Measurements from ENCODE around the gene CEACAM19. TPM values are rescaled to one million over a fixed set of nuclear protein-coding genes. Genes with fewer than 3 reads are reported as not detected.
"Not testable (repeated sequence)": the region's sequence is repeated elsewhere in the genome, so short reads cannot be mapped to it uniquely, and the experiment has no call there.

The CEACAM19 gene
- total RNA-seq, 1 donor from 2014 or later, result 0.37 TPM

DNA sequence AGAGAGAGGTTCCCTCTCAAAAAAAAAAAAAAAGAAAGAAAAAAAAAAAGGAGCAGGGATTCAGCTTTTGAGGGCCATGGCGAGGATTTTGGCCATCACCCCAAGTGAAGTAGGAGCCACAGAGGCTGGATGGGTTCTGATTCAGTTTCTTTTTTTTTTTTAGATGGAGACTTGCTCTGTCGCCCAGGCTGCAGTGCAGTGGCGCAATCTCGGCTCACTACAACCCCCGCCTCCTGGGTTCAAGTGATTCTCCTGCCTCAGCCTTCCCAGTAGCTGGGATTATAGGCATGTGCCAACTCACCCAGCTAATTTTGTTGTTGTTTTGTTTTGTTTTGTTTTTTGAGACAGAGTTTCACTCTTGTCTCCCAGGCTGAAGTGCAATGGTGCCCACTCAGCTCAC, 50.1 kb downstream of the CEACAM19 start:
- intact Hi-C loops (cut with micrococcal nuclease), result not testable (repeated sequence)

DNA sequence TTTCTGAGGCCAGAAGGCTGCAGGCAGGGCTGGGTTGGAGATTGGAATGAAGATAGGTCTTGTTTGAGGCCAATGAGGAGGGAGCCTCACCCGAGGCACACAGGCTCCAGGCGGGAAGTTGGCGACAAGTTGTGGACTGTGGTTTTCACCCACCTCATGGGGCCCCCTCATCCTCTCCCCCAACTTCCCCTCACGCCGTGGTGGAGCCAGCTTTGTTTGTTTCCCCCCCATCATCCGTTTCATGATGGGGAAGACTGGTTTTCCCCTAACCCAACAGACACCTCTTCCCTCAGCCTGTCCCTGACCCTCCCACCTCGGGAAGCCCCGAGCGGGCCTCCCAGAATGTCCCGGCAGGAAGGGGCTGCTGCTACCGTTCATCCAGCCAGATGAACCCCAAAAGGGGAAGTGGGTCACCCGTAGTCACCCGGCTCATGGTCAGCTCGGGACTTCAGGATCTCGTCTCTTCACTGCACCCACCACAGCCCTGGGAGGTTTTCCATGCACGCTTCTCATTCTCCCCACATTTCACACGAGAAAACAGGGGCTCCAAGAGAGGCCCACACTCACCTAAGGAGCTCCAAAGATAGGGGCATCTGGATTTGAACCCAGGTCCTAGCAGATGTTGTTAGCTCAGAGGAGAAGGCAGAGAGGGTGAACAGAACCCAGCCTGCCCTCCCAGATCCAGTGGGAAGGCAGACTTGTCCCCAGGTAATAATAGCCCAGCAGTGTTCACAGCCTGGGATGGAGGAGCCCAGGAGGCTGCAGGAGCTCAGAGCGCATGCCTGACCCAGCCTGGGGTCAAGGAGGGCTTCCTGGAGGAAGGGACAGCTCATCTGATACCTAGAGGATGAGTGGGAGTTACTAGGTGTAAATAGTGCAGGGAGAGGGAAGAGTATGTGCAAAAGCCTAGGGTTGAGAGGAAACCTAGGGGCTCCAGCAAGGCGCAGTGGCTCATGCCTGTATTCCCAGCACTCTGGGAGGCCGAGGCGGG, 51.1 kb downstream of the CEACAM19 start:
- intact Hi-C loops (cut with micrococcal nuclease), result loop anchor here (1.0 kb wide), 1 partner anchor 33 kb away; no protein-coding TSS in a partner anchor

DNA sequence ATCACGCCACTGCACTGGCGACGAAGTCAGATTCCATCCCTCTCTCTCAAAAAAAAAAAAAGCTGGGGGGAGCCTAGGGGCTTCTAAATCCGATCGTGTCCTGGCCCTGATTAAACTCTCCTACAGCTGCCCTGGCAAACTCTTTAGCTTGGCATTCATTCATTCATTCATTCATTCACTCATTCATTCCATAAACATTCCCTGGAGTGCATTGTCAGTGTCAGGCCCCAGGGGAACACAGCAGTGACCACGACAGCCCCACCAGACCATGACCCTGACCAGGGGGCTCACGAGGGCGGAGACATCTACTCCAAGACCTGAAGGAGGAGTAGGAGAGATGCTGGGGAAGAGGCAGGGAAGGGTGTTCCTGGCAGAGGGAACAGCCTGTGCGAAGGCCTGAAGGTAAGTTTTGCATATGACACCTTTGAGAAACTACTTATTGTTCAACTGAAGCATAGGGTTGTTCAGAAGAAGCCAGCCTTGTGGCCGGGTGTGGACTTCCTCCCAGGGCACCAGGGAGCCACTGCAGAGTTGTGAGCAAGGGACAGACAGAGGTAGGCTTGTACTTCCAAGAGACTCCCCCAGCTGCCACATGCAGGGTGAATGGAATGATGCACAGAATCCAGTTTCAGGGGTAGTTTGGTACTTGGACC, 52.1 kb downstream of the CEACAM19 start:
- intact Hi-C loops (cut with micrococcal nuclease), result loop anchor here (1.0 kb wide), 1 partner anchor 34 kb away; no protein-coding TSS in a partner anchor

DNA sequence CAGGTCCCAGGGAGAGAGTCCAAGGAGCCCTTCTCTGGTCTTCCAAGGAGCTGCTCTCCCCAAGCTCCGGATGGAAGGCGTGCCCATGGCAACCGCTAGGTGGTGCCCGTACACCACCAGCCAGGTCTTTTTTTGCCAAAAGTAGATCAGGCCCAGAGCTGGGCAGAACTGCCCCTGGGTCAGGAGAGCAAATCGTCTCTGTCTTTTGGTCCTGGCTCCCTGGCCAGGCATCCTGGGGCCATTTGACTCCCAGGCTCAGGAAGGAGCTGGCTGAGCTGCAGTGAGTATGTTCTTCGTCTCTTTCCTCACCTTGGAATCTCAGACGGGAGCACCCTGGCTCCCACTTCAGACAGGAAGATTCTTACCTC, 52.7 kb downstream of the CEACAM19 start:
- intact Hi-C loops (cut with micrococcal nuclease), result loop anchor here (1.0 kb wide), 8 partner anchors 23 to 121 kb away; no protein-coding TSS in a partner anchor

DNA sequence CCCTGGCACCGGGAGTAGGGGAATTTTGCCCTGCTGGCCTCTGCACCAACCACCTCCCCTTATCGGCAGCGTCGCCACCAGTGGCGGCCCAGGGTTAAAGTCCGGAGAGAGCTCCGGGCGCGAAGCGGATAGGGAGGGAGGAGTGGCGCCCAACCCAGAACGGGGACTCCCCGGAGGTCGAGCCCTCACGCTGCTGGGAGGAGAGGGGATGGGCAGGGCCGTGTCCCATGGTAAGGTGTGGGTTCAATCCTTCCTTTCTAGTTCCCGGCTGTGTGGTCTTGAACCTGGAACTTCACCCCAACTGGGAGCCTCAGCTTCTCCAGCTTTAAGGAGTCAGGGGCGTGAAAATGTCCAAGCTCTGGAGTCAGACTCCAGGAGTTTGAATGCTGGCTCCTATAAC, 54.0 kb downstream of the CEACAM19 start:
- intact Hi-C loops (cut with micrococcal nuclease), result no loop called here

DNA sequence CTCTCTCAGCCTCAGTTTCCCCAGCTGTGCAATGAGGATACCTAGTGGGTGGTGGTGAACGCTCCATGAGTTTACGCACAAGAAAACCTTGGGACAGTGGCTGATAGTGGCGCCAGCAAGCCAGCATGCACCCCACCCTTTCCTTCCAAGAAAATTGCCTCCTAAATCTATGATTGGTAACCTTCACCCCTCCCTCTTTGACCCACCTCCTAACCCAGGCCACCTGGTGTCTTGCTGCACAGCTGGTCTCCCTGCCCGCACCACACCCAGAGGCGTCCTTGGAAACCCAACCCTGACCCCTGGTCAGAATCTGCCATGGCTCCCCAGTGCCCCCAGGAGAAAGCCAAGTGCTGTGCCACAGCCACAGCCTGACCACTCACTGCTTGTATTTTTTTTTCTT, 54.4 kb downstream of the CEACAM19 start:
- intact Hi-C loops (cut with micrococcal nuclease), result no loop called here

DNA sequence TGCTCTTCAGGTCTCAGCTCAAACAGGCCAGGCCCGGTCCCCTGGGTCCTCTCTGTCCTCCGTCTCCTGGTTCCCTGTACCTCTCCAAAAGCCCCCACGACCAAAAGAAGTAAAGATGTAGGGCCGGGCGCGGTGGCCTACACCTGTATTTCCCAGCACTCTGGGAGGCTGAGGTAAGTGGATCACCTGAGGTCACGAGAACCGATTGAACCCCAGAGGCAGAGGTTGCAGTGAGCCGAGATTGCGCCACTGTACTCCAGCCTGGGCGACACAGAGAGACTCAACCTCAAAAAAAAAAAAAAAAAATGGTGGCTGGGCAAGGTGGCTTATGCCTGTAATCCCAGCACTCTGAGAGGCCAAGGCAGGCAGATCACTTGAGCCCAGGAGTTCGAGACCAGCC, 55.2 kb downstream of the CEACAM19 start:
- intact Hi-C loops (cut with micrococcal nuclease), result no loop called here

DNA sequence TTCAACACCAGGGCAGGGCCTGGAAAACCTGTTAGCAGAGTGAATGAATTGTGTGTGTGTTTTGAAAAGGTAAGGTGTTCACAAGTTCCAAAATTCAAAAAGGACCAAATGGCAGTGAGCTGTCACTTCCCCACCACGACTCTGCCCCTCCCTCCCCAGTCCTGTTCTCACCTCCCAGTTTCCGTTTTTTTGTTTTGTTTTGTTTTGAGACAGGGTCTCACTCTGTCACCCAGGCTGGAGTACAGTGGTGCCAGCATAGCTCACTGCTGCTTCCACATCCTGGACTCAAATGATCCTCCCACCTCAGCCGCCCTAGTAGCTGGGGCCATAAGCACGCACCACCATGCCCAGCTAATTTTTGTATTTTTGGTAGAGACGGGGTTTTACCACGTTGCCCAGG, 56.9 kb downstream of the CEACAM19 start:
- intact Hi-C loops (cut with micrococcal nuclease), result no loop called here

DNA sequence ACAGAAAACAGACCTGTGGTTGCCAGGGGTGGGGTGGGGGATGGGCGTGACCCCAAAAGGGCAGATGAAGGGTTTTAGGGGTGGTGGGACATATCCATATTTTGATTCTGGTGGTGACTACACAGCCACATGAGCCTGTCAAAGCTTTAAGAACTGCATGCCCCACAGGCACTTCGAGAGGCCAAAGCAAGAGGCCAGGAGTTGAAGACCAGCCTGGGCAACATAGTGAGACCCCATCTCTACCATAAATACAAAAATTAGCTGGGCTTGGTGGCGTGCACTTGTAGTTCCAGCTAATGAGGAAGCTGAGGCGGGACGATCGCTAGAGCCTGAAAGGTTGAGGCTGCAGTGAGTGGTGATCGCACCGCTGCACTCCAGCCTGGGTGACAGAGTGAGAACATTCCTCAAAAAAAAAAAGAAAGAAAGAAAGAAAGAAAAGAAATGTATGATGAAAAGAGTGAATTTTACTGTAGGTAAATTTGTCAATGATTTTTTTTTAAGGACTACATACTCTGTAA, 58.3 kb downstream of the CEACAM19 start:
- intact Hi-C loops (cut with micrococcal nuclease), result no loop called here

DNA sequence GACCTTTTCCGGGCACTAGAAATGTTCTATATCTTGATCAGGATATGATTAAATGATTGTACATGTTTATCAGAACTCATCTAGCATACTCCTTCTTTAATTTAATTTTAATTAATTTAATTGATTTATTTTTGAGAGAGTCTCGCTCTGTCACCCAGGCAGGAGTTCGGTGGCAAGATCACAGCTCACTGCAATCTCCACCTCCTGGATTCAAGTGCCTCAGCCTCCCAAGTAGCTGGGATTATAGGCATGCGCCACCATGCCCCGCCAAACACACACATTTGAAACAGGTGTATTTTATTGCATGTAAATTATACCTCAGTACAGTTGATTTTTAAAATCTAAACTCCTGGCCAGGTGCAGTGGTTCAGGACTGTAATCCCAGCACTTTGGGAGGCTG, 59.8 kb downstream of the CEACAM19 start:
- intact Hi-C loops (cut with micrococcal nuclease), result no loop called here

DNA sequence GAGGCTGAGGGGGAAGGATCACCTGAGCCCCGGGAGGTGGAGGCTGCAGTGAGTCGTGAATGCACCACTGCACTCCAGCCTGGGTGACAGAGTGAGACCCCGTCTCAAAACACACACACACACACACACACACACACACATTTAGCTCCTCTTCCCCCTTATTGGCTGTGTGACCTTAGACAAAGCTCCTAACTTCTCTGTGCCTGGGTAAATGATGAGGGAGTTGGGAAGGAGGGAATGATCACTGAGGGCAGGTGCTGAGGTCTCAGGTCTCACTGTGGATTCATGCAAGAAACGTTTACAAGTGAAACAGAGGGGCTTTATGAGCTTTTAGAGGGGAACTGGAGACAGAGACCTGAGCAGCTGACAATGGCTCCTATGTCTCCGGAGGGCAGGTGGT, 60.3 kb downstream of the CEACAM19 start:
- intact Hi-C loops (cut with micrococcal nuclease), result no loop called here

DNA sequence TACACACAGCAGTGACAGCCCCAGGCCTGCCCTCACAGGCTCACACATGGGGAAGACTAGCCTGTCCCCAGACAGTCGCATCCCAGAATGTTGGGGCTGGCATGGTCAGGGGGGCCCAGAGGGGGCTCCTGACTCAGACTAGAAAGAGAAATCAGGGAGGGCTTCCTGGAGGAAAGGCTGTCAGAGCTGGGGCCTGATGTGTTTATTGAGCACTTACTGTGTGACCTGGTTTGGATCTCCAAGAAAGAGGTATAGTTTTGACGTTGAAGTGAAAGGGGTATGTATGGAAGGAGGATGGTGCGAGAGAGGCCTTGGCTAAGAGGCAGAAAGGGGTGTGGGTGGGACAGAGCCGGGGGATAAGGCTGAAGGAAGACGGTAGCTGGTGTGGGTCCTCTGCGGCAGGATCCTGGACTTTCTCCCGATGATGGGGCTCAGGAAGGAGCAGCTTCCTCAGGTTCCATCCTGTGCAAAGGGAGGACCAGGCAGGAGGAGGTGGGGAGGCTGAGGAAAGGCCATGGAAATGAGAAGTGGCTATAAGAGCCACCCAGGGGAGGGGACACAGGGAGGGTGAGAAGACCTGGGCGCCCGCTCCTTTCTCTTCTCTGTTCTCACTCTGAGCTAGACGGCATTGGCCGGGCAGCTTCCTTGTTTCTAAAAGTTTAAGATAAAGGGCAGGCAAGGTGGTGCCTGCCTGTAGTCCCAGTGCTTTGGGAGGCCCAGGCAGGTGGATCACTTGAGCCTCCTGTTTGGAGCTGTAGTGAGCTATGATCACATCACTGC, 61.1 kb downstream of the CEACAM19 start:
- intact Hi-C loops (cut with micrococcal nuclease), result no loop called here

Other genes starting within 250 kb of the CEACAM19 start
- 0.05 and 0.44 TPM in 2 replicates for gene ZNF229, start 223.0 kb upstream of the CEACAM19 start, total RNA-seq
- 9.9 and 11.3 TPM in 2 replicates for gene ZNF180, start 171.0 kb upstream of the CEACAM19 start, total RNA-seq
- not detected in 2 replicates for gene CEACAM20, start 141.8 kb upstream of the CEACAM19 start, total RNA-seq
- not detected in 2 replicates for gene IGSF23, start 57.9 kb upstream of the CEACAM19 start, total RNA-seq
- 5.3 and 5.7 TPM in 2 replicates for gene PVR, start 27.6 kb upstream of the CEACAM19 start, total RNA-seq
- not detected in 2 replicates for gene CEACAM16, start 27.7 kb downstream of the CEACAM19 start, total RNA-seq
- gene BCL3, start 77.2 kb downstream of the CEACAM19 start, total RNA-seq, result 195 and 197 TPM in 2 replicates
- gene CBLC, start 106.4 kb downstream of the CEACAM19 start, total RNA-seq, result not detected in 2 replicates
- not detected in 2 replicates for gene BCAM, start 137.6 kb downstream of the CEACAM19 start, total RNA-seq
- gene NECTIN2, start 174.8 kb downstream of the CEACAM19 start, total RNA-seq, result 0.34 TPM in 1 of 2 replicates, not detected in the other
- gene TOMM40, start 219.8 kb downstream of the CEACAM19 start, total RNA-seq, result 81.6 and 85.4 TPM in 2 replicates
- gene APOE, start 234.3 kb downstream of the CEACAM19 start, total RNA-seq, result 0.37 and 0.39 TPM in 2 replicates
- 2.1 TPM in 1 of 2 replicates, not detected in the other for gene APOC1, start 243.1 kb downstream of the CEACAM19 start, total RNA-seq

Data from T-helper 1 cell treated with Interleukin-12 subunit alpha and Interleukin-12 subunit beta and Interleukin-4 antibody, amounts not matched to agents 30 ng/mL and 1 ng/mL, for 36 hours (primary cell).